HUDEP-2 (cell line): ENCODE data around the gene GINS2.

Source experiments
- DNase-seq, 76 experiments: peaks; one replicate each; lab custom pipeline; 2025; ENCODE audit not compliant: unreplicated experiment in 76 of 76; lab: John Stamatoyannopoulos, UW

The GINS2 gene

DNA sequence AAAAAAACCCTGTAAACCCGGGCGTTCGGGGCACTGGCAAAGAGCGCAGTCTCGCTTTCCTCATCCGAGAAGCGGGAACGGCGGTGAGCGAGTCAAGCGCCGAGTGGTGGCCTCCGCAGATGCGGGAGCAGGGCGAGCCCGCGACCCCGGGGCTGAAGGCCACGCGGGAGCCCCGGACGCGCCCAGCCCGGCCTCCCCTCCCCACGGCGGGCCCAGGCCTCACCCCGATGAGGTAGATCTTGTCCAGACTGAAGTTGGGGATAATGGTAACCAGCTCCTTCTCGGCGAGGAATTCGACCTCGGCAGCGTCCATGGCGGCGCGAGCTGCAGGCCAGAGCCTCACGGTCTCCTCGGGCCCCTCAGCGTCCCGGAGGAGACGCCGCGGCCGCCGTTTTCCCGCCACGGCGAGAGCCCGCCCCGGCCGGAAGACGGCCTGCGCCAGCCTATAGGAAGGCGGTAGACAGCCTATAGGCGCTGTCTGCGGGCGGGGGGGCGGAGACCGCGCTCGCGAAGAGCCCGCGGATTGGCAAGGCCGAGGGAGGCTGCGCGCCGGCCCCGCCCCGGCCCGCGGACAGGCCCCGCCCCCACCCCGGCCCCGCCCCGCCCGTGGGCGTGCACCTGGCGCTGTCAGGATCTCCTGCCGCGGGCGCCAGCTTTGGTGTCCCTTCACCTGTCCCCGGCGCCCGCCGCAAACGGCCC is at the start of gene GINS2:
Gene GINS2 (minus strand): TSS at position 369 of the 699 bp plus-strand sequence. CDS start 56 bp downstream, at position 313.
- peak in 74 of 76 experiments; percentile 24 to 92 (median 82) for DNase-seq

GRCh38 chr16:85736921-85737320 is 48.2 kb upstream of the GINS2 start:
- DNase-seq: no peak

GRCh38 chr16:85735946-85736345 is 47.2 kb upstream of the GINS2 start:
- DNase-seq: no peak

- no peak for DNase-seq
These were observed 46.5 kb upstream of the GINS2 start for GRCh38 chr16:85735225-85735635.

GRCh38 chr16:85734311-85735017 is 45.7 kb upstream of the GINS2 start:
- DNase-seq: no peak

GRCh38 chr16:85733839-85734170 is 45.1 kb upstream of the GINS2 start:
- no peak for DNase-seq

DNA sequence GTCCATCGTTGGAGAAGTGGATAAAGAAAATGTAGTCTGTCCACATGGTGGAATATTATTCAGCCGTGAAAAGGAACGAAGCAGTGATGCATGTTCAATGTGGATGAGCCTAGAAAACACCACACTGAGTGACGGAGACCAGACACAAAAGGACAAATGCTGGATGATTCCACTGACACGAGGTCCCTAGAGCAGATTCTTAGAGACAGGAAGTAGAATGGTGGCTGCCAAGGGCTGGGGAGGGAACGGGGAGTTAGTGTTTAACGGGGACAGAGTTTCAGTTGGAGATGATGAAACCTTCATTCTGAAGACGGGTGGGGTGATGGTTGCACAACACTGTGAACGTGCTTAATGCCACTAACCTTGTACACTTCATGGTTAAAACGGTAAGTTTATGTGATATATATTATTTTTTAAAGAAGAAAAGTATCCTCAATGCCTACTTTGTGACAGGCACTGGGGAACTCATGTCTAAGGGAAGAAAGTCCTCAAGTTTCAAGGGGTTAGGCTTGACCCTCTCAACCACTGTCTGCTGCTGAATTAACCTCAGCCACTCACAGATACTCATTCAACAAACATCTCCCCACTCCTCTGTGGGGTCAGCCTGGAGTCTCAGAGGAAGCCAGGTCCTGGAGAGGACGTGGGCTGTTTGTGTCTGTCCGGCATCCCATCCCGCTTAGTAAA is 44.5 kb upstream of the GINS2 start:
- DNase-seq: no peak

GRCh38 chr16:85731179-85731578 is 42.4 kb upstream of the GINS2 start:
- no peak for DNase-seq

DNA sequence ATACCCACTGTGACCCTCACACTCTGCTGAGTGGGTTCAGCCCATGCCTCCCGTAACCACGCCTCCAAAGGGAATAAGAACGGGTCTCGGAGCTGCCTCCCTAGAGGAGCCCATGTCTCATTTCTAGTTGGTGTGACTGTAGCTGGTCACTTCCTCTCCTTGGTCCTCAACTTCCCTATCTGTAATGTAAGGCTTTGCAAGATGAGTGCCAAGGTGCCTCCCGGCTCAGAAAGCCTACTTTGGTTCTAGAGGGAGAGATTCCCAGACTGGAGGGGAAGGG is 41.4 kb upstream of the GINS2 start:
- DNase-seq: no peak

DNA sequence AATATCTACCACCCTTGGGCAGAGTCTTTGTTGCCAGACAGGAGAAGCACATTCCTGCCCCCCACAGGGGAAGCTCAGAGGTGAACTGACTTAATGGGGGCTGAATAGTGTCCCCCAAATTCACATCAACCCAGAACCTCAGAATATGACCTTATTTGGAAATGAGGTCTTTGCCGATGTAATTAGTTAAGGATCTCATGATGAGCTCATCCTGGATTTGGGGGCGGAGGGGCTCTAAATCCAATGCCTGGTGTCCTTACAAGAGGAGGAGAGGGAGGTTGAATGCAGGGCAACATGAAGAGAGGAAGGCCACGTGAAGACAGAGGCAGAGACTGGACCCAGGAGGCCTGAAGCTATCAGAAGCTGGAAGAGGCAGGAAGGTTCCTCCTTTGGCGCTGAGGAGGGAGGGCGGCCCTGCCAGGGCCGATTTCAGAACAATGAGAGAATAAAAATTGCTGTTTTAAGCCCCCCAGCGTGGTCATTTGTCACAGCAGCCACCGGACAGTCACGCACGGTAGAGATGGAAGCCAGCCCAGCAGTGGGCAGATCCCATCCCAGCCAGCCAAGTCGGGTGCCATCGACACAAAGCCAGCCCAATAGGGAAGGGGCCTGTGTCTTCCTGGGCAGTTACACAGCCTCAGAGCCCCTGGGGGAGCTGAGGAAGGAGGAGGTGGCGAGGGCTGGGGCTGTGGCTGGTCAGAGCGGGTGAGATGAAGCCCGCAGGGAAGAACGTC is 40.9 kb upstream of the GINS2 start:
- DNase-seq: no peak

- no peak for DNase-seq
These were observed 40.1 kb upstream of the GINS2 start for GRCh38 chr16:85728879-85729278.

DNA sequence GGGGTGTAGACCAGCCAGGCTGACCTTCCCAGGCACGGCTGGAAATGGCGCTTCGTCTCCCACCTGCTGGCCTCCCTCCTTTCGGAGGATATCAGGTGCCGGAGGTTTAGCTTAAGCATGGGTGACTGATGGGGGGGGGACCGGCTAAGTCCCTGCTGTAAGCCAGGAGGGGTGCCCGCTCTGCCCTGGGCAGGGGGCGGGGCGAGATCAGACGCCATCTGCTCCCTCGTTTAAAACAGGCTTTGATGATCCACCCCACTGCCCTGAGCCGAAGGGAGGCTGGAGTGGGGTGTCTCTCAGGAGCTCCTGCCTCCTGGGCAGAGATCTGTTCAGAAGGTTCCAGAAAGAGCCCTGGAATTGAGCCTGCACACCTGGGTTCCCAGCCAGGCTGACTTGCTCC is 36.2 kb upstream of the GINS2 start:
- no peak for DNase-seq

GRCh38 chr16:85724126-85724879 is 35.5 kb upstream of the GINS2 start:
- DNase-seq: no peak

DNA sequence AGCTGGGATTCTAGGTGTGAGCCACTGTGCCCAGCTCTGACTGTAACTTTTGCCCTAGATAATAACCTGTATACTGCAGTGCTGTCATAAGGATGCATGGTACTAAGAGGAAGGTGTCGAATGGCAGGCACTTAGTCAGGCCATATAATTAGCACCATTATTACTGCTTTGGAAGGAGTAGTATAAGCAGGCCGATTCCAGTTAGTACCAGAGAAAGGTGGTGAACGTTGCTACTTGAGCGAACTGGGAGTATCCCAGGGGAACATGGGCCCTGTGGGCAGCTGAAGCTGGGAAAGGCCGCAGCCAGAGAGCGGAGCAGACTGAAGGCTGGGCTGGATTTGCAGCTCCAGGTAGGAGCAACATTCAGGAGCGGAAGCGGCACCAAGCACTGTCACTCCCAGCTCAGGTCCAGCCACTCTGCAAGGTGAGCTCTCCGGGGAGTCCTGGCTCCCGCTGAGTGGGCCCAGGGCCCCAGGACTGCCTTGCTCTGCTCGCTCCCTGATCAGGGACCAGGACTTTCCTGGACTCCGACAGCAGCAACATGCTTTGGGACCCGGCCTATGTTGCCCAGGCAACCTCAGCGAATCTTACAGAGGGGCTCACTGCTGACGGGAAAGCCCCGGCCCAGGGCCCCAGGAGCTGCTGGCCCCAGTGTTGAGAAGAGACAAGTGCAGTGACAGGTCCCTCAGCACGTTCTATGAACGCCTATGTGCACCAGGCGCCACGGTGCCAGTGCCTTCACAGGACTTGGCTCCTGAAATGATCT is 33.6 kb upstream of the GINS2 start:
- no peak for DNase-seq

- DNase-seq: no peak
These were observed 31.5 kb upstream of the GINS2 start for GRCh38 chr16:85720302-85720637.

DNA sequence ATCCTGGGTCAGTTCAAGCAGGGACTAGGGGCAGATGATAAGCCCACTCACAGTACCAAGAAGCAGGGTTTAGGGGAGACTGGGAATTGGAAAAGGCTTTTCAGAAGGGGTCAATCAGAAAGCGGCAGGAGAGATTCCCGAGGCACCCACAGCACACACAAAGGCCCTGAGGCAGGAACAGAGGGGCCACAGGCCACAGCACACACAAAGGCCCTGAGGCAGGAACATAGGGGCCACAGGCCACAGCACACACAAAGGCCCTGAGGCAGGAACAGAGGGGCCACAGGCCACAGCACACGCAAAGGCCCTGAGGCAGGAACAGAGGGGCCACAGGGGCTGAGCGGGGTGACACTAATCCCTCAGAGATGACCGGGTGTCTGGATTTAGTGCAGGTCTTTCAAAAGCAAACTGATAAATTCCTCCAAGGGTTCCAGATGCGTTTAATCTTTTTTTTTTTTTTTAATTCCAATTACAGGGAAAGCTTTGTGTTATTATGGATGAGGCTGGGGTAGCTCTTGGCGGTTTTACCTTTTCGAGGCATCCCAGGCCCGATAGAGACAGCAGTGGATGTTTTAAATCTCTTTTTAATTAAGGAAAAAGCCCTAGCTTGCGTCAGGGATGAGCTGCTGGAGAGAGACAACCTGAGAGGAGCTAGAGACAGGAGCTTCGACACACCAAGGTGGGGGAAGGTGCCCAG is 31.0 kb upstream of the GINS2 start:
- no peak for DNase-seq

DNA sequence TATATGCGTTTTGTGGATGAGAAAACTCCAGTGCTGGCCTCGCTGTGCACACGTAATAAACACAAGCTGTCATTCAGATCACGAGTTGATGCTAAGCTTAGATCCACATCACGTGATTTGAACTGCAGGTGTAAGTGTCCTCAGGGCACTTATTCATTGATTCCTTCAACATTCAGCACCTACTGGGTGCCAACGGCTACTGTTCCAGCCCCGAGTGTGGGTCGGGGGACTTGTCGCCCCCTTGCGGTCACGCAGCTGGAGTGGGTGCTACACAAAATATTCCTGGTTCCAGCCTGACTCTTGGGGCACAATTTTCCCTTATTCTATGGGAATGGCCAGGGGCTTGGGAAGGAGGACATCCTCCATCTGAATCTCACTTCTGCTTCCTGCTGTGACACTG is 29.9 kb upstream of the GINS2 start:
- peak in 25 of 76 experiments; percentile 4 to 35 (median 18) for DNase-seq

DNA sequence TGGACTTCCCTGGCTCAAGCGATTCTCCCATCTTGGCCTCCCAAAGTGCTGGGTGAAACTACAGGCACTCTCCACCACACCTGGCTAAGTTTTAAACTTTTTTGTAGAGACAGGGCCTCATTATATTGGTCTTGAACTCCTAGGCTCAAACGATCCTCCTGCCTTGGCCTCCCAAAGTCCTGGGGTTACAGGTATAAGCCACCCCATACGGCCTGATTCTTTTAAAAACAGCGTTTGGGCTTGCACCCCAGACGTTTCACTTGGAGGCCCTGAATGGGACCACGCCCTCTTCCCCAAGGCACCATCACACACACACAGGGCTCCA is 29.4 kb upstream of the GINS2 start:
- no peak for DNase-seq

DNA sequence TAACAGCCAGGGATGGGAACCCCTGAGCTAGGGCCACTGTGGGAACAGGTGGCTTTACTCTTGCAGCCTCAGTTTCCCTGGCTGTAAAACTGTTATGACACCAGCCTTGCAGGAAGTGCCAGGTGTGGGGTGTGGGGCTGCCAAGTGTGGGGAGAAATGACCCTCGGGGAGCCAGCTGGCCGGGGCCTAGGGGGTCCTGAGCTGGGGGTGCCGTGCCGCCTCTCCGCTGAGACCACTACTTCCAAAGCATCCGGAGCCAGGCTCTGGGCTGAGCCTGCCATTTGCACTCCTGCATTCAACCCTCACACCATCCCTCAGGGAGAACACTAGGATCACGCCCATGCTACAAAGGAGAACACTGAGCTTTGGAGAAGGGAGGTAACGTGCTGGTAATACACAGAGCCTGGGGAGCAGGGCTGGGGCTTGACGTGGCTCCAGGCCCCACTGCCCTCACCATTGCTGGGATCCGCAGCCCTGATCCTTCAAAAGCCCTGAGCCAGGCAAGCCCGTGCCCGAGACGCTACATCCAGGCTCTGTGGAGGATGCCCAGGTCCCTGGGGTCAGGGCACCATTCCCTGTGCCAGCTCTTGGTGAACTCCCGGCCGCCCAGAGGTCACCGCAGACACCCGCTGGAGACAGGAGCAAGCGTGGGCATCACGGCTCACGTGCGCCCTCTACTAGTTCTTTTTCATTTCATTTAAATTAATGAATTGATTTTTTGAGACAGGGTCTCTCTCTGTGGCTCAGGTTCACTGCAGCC is 28.8 kb upstream of the GINS2 start:
- DNase-seq: peak in 63 of 76 experiments; percentile 8 to 78 (median 49)
